ENCODE data around the gene FOS. TPM values are rescaled to one million over a fixed set of nuclear protein-coding genes. Genes with fewer than 3 reads are reported as not detected.

Gene FOS
- total and polyA plus RNA-seq, 4 donors, result 13.2 to 82.7 (median 20.0) TPM

- TF ChIP-seq, protein P1, sequence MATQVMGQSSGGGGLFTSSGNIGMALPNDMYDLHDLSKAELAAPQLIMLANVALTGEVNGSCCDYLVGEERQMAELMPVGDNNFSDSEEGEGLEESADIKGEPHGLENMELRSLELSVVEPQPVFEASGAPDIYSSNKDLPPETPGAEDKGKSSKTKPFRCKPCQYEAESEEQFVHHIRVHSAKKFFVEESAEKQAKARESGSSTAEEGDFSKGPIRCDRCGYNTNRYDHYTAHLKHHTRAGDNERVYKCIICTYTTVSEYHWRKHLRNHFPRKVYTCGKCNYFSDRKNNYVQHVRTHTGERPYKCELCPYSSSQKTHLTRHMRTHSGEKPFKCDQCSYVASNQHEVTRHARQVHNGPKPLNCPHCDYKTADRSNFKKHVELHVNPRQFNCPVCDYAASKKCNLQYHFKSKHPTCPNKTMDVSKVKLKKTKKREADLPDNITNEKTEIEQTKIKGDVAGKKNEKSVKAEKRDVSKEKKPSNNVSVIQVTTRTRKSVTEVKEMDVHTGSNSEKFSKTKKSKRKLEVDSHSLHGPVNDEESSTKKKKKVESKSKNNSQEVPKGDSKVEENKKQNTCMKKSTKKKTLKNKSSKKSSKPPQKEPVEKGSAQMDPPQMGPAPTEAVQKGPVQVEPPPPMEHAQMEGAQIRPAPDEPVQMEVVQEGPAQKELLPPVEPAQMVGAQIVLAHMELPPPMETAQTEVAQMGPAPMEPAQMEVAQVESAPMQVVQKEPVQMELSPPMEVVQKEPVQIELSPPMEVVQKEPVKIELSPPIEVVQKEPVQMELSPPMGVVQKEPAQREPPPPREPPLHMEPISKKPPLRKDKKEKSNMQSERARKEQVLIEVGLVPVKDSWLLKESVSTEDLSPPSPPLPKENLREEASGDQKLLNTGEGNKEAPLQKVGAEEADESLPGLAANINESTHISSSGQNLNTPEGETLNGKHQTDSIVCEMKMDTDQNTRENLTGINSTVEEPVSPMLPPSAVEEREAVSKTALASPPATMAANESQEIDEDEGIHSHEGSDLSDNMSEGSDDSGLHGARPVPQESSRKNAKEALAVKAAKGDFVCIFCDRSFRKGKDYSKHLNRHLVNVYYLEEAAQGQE (IDR thresholded peaks at IDR 0.05), result peak; percentile 39
- no peak for TF ChIP-seq RAD21 (IDR thresholded peaks at IDR 0.05)
- TF ChIP-seq HNF4G (IDR thresholded peaks at IDR 0.05), result no peak
- no peak for TF ChIP-seq EGR1 (IDR thresholded peaks at IDR 0.05; ENCODE audit: low read depth in 2 of 2)
- no peak for TF ChIP-seq MAX (IDR thresholded peaks at IDR 0.05)
- TF ChIP-seq GABPA (IDR thresholded peaks at IDR 0.05 in 1 of 2, conservative IDR thresholded peaks at IDR 0.05 in 1 of 2), result no peak
- TF ChIP-seq HNF4A (conservative IDR thresholded peaks at IDR 0.05), result no peak
- TF ChIP-seq ATF3 (IDR thresholded peaks at IDR 0.05), result no peak
- TF ChIP-seq TAF1 (conservative IDR thresholded peaks at IDR 0.05), result no peak
These were observed 1.4 kb upstream of the FOS start (continued) for GRCh38 chr14:75277008-75277814.

- Histone ChIP-seq H3K27ac (ENCODE audit: low read depth in 1 of 2, low read length in 2 of 2) (peak overlapping the region; percentile 93 to 96), H3K4me3 (ENCODE audit: low read depth in 1 of 3, low read length in 3 of 3) (peak overlapping the region; percentile 70 to 76 (median 71)), H3K9me3 (ENCODE audit: control insufficient read depth in 4 of 4, low read length in 3 of 4) (no peaks in the 10 kb centered on the region), H3K4me1 (ENCODE audit: control insufficient read depth in 4 of 4, insufficient read depth in 4 of 4, low read length in 3 of 4) (peaks cover 3 to 25% (median 13%) of the 10 kb centered on the region in 4 donors), H3K9ac (ENCODE audit: low read depth in 1 of 2, low read length in 2 of 2) (peak overlapping the region; percentile 88 to 91), H3K27me3 (ENCODE audit: control insufficient read depth in 4 of 4, insufficient read depth in 4 of 4, low read length in 3 of 4) (no peaks in the 10 kb centered on the region), H3K36me3 (ENCODE audit: control insufficient read depth in 4 of 4, insufficient read depth in 3 of 4, low read depth in 1 of 4, low read length in 3 of 4) (peaks cover 2 to 15% (median 12%) of the 10 kb centered on the region in 4 donors)
- TF ChIP-seq SP1 (IDR thresholded peaks at IDR 0.05), result no peak
- TF ChIP-seq YY1 (IDR thresholded peaks at IDR 0.05), result peak; percentile 10
- no peak for TF ChIP-seq ATF3 (IDR thresholded peaks at IDR 0.05)
- no peak for TF ChIP-seq GABPA (IDR thresholded peaks at IDR 0.05 in 1 of 2, conservative IDR thresholded peaks at IDR 0.05 in 1 of 2)
- no peak for TF ChIP-seq MAX (IDR thresholded peaks at IDR 0.05)
- no peak for DNase-seq (ENCODE audit: low spot score)
- under 1% methylated on average over 27 of the region's 27 CpGs for WGBS
These were observed 710 bp upstream of the FOS start for GRCh38 chr14:75277815-75278421.

- peak overlapping the region; percentile 93 to 96 for H3K27ac ChIP-seq (ENCODE audit: low read depth in 1 of 2, low read length in 2 of 2)
- peak overlapping the region; percentile 76 to 81 for H3K9ac ChIP-seq (ENCODE audit: low read depth in 1 of 2, low read length in 2 of 2)
- H3K27me3 ChIP-seq (ENCODE audit: control insufficient read depth in 4 of 4, insufficient read depth in 4 of 4, low read length in 3 of 4), result no peaks in the 10 kb centered on the region
- peaks cover 3 to 27% (median 14%) of the 10 kb centered on the region in 4 donors for H3K4me1 ChIP-seq (ENCODE audit: control insufficient read depth in 4 of 4, insufficient read depth in 4 of 4, low read length in 3 of 4)
- TF ChIP-seq CTCF (IDR thresholded peaks at IDR 0.05; ENCODE audit: low read depth, low read length, missing input control) (no peak), RAD21 (IDR thresholded peaks at IDR 0.05) (no peak)
- no peaks in the 10 kb centered on the region for H3K9me3 ChIP-seq (ENCODE audit: control insufficient read depth in 4 of 4, low read length in 3 of 4)
- peak overlapping the region; percentile 71 to 92 (median 74) for H3K4me3 ChIP-seq (ENCODE audit: low read depth in 1 of 3, low read length in 3 of 3)
- H3K36me3 ChIP-seq (ENCODE audit: control insufficient read depth in 4 of 4, insufficient read depth in 3 of 4, low read depth in 1 of 4, low read length in 3 of 4), result peaks cover 2 to 15% (median 12%) of the 10 kb centered on the region in 4 donors
- DNase-seq (ENCODE audit: low spot score), result no peak
- WGBS, result 1% methylated on average over 38 of the region's 38 CpGs
These were observed 630 bp downstream of the FOS start for GRCh38 chr14:75279153-75279762.

Measured in liver (tissue), 9 donors.